NCI-H1930 (cell line): Measurements from ENCODE around the gene HAPLN3.

ENCODE experiments used
- DNase-seq, 2 experiments: peaks; one replicate each; lab custom pipeline; 2025; lab: John Stamatoyannopoulos, UW

The HAPLN3 gene

DNA sequence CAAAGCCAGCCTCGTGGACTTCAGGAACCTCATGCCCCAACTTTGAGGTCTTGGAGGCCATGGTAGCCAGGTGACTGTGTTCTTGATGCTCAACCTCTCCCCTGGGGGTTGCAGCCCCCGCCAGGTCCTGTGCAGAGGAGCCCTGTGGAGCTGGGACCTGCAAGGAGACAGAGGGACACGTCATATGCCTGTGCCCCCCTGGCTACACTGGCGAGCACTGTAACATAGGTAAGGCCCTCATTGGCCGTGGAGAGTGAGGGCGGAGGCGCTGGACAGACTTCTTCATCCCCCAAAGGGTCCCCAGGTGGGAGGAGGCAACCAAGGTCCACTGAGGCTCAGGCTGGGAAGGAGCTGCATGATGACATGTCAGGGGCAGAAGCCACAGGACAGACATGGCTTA, 35.1 kb downstream of the HAPLN3 start:
- DNase-seq: no peak

DNA sequence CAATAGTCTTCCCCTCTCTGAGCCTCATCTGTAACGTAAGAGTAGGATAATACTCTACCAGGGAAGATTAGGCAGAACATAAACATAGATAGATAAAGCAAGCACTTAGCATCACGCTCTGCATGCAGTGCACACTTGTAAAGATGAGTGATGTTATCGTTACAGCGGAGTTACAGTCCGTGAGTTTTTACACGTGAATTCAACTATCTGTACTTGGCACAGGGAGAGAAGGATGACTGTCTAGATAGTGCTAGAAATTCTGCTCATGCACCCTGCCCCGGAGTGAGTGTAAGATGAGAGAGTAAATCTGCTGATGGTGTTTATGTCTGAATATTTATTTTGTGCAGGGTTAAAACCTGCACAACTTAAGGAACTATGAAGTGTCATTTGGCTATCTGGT, 35.8 kb downstream of the HAPLN3 start:
- no peak for DNase-seq

DNA sequence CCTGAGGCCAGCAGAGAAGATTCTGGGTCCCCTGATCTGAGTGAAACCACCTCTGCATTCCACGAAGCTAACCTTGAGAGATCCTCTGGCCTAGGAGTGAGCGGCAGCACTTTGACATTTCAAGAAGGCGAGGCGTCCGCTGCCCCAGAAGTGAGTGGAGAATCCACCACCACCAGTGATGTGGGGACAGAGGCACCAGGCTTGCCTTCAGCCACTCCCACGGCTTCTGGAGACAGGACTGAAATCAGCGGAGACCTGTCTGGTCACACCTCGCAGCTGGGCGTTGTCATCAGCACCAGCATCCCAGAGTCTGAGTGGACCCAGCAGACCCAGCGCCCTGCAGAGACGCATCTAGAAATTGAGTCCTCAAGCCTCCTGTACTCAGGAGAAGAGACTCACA, 36.4 kb downstream of the HAPLN3 start:
- DNase-seq: no peak

DNA sequence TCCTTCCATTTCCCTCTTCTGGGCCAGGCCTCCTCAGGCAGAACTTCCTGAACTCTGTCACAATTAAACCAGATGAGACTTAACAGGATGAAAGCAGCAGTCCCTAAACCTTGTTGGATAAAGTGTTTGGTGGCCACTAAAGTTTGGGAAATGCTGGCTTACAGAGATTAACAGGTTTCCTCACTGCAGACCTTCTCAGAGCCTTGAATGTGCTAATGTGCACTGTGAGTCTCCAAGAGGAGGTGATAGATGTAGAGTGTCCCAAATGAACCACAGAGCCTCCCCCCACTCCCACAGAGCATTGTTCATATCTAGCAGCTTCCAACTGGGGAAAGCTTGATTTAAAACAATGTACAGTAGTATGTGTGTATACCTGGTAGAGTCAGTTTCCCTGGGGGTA, 42.9 kb downstream of the HAPLN3 start:
- no peak for DNase-seq

DNA sequence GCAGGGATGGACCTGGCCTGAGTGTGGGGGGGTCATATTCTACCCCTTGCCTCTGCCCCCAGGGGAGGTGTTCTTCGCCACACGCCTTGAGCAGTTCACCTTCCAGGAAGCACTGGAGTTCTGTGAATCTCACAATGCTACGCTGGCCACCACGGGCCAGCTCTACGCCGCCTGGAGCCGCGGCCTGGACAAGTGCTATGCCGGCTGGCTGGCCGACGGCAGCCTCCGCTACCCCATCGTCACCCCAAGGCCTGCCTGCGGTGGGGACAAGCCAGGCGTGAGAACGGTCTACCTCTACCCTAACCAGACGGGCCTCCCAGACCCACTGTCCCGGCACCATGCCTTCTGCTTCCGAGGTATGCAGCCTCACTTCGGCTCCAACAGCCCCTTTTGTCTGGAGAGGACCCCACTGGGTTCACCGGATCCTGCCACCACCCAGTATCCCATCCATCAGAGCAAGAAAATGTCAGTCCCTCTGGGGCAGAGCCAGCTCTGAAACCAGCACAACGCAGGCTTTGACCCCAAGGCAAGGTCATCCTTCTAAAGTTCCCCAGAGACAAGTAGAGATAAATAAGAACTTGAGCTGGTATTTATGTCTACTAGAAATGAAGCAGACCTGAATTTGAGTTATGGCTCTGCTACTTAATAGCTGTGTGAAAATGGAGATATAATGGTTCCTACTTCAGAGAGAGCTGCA, 45.8 kb downstream of the HAPLN3 start:
- DNase-seq: no peak

DNA sequence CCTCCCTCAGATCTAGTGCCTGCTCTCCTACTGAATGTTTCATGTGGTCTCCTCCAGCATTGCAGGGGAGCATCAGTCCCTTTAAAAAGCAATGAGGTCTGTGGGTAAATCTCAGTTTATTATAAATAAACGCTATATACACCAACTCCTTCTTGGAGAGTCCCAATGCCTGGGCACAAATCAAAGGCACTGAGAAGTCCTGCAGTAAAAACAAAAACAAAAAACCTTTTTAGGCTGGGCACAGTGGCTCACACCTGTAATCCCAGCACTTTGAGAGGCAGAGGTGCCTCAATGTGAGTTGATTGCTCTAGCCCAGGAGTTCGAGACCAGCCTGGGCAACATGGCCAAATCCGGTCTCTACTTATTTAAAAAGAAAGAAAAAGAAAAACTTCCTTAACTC, 47.1 kb downstream of the HAPLN3 start:
- no peak for DNase-seq

DNA sequence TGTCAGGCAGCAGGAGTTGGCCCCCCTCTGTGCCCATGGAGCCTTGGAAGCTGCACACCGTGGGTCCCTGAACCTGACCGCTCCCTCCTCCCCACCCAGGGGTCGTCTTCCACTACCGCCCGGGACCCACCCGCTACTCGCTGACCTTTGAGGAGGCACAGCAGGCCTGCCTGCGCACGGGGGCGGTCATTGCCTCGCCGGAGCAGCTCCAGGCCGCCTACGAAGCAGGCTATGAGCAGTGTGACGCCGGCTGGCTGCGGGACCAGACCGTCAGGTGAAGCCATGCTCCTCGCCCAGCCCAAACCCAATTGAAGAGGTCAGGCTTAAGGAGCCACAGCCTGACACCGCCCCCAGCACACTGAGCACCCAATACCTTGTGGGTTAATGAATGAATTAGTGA, 48.2 kb downstream of the HAPLN3 start:
- DNase-seq: no peak

DNA sequence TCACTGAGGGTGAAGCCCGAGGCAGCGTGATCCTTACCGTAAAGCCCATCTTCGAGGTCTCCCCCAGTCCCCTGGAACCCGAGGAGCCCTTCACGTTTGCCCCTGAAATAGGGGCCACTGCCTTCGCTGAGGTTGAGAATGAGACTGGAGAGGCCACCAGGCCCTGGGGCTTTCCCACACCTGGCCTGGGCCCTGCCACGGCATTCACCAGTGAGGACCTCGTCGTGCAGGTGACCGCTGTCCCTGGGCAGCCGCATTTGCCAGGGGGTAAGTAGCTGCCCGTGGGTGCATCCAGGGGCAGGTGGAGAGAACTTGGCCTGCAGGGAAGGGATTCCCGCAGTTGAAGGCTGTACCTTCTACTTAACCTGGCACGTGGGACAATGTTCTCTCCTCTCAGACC, 49.7 kb downstream of the HAPLN3 start:
- no peak for DNase-seq

DNA sequence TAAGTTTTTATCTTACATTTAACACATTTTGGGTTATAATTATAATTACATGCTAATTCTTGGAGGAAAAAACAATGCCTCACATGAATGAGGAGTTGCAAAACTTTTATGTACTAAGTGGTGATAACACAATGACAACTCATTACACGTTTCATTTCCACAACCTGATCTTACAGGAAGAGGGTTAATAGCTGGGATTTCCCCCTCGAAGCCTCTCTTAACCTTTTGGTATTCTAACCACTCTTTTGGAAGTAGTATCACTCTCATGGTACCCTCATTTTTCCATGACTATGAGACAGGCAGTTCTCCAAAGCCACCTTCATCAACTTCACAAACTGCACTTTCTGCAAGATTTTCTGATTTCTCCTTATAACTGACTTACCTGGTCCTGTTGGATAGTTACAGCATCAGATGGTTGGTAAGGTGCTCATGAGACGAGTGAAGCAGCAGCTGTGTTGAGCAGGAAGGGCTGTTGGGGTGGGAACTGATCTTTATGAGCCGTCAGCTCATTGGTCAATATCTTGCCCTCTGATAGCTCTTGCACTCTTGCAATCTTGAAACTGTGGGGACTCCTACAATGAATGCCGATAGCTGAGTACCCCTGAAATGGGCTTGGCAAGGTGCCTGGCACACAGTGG, 50.5 kb downstream of the HAPLN3 start:
- DNase-seq: no peak

DNA sequence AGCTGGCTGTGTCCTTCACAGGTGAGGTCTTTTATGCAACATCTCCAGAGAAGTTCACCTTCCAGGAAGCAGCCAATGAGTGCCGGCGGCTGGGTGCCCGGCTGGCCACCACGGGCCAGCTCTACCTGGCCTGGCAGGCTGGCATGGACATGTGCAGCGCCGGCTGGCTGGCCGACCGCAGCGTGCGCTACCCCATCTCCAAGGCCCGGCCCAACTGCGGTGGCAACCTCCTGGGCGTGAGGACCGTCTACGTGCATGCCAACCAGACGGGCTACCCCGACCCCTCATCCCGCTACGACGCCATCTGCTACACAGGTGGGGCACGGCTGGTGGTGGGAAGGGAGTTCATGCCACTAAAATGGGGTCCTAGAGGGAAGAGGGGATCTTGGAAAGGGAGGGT, 52.0 kb downstream of the HAPLN3 start:
- DNase-seq: no peak

DNA sequence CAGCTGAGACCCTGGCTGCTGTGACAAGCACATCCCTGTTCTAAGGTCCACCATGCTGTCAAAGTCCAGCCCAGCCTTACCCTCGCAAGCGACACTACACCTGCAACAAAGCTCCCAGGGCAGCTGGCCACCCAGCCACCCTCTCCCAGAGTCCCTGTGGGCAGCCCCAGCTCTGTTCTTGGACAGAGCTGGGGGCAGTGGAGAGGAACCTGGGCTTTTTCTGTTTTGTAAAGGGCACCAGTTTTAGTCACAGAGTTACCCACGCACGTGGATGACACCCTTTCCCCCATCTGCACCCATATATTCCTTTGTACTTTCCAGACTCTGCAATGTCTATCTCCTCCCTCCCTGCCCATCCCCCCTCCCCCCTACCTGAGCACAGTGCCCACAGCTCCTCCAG, 53.2 kb downstream of the HAPLN3 start:
- no peak for DNase-seq

DNA sequence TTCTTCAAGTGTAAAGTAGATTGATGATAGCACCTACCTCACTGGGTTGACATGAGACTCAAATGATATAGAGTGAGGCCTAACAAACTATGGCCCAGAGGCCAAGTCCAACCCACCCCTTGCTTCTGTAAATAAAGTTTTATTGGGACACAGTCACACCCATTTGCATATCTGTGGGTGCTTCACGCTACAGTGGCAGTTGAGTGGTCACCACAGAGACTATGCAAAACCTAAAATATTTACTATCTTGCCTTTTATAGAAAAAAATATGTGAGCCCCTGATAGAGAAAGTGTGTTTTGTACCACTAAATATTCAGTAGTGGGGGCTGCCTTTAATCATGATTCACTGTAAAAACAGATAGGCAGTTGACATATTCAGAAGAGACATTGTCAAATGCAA, 54.1 kb downstream of the HAPLN3 start:
- no peak for DNase-seq

DNA sequence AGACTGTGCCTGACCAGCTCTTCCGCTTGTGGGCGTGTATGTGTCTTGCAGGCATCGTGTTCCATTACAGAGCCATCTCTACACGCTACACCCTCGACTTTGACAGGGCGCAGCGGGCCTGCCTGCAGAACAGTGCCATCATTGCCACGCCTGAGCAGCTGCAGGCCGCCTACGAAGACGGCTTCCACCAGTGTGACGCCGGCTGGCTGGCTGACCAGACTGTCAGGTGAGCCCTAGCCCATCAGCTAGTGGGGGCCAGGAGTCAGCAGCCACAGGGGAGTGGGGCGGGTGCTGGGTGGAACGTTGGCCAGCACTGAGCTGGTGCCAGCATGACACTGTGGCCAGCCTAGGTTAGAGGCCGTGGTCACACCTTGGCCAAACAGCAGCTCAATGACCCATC, 55.4 kb downstream of the HAPLN3 start:
- no peak for DNase-seq

DNA sequence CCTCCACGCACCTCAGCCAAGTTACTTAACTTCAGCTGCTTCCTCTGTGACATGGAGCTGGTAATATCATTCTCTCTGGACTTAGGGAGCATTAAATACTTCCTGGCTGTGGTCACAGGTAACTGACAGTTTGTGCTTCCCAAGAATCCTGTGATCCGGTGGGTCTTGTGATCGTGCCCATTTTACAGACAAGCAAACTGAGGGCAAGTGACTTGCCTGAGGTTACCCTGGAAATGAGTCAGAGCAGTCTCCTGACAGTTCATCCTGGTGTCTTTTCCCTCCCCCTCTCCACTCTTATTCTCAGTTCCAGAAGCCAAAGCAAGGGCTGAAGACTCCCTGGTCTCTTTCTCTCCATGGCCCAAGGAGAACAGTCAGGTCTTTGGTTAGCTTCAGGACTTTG, 56.2 kb downstream of the HAPLN3 start:
- DNase-seq: no peak

DNA sequence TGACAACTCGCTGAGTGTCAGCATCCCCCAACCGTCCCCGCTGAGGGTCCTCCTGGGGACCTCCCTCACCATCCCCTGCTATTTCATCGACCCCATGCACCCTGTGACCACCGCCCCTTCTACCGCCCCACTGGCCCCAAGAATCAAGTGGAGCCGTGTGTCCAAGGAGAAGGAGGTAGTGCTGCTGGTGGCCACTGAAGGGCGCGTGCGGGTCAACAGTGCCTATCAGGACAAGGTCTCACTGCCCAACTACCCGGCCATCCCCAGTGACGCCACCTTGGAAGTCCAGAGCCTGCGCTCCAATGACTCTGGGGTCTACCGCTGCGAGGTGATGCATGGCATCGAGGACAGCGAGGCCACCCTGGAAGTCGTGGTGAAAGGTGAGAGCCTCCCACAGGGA, 56.7 kb downstream of the HAPLN3 start:
- no peak for DNase-seq

DNA sequence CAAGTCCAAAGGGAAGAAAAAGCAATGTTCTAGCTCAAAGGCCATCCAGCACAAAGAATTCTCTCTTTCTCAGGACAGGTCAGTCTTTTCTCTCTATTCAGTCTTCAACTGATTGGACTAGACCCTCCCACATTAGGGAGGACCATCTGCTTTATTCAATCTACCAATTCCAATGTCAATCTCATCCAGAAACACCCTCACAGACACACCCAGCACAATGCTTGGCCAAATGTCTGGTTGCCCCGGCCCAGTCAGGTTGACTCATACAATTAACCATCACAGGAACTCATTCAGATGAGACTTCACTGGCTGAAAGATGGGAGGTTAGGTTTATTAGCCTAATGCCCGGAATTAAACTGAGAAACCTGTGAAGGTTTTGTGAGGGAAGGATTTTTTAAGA, 59.7 kb downstream of the HAPLN3 start:
- DNase-seq: no peak

DNA sequence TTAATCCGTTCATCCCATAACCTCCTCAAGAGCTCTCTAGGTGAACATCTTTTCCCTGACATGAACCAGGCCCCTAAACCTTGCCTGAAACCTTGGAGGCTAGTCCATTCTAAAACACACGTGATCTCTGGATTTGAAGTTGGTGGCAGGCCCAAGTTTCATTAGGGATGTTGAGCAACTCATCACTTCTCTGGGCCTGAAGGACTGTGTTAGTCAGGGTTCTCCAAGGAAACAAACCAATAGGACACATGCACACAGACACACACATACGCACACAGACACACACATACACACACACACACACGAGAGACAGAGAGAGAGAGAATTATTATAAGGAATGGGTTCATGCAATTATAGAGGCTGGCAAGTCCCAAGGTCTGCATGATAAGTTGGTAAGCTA, 60.2 kb downstream of the HAPLN3 start:
- DNase-seq: no peak

DNA sequence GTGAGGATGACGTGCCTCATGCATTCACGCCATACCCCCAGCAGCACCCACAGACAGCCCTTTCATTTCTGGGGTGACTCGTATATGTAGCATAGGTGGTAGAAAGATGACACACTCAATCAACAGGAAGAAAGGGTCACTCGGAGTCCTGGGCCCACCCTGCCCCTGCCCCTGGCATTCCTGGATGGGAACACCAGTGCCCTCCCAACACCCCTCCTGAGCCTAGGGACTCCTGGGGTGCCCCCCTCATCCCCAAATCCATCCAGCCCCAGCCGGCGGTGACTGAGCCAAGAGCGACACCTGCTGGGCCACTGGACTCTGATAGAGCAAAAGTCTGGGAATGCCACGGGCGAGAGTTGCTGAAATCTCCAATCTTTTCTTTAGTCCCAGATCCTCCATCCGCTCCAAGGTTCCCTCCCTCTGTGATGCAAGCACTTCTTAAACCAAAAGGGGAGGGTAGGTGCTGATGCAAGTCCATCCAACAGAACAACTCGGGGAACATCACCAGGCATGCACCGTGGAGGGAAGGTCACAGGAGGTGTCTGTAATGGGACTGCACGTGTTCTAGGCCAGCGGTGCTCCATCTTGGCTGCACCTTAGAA, 61.0 kb downstream of the HAPLN3 start:
- no peak for DNase-seq

DNA sequence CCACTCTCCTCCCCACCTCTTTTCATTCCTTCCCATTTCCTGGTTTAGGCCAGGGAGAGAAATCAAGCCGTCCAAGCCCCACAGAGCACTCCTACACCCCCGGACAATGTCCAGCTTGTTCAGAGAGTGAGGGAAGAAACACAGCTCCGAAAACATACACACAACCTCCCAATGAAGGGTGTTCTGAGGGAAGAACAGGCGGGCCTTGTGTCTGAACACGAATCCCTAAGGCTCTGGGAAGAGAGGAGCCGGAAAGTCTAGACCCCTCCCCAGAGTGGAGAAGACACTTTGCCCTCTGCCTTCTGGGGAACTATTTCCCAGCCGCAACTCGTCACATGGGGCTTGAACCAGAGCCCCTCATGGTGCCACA, 61.6 kb downstream of the HAPLN3 start:
- no peak for DNase-seq

DNA sequence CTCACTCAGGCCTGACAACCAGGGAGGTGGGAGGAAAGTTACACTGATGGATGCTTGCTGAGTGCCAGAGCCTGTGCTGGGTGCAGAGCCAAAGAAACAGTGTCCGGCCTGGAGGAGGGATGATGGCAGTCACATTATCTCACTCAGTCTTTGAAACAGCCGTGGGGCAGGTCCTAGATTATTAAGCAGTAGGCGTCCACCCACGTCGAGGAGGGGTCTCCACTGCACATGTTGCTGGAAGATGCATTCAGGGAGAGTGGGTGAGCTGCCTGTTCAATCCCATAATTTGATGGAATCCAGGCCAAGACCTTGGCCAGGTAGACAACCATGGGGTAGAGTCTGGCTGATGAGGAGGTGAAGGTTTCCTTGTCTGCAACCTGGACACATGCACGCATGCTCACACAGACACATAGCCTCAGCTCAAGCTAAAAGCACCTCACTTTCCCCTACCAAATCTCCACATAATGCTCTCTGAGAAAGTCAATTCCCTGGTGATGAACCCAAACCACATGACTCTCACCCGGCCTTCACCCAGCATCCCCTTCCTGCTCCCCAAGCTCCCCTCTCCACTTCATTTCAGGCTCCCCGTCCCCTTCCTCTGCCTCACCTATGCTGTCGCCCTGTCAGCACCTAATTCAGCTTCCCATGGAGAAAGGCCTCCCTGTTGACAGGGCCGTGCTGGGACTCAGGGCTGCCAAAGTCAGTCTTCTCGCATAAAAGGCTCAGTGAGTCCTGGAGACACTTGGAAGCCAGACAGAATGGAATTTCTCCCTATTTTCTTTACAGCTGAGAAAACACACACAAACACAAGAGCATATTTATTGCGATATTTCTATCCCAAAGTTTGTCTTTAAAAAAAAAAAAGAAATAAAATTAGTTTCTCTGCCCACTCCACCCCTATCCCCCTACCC, 62.3 kb downstream of the HAPLN3 start:
- DNase-seq: no peak

DNA sequence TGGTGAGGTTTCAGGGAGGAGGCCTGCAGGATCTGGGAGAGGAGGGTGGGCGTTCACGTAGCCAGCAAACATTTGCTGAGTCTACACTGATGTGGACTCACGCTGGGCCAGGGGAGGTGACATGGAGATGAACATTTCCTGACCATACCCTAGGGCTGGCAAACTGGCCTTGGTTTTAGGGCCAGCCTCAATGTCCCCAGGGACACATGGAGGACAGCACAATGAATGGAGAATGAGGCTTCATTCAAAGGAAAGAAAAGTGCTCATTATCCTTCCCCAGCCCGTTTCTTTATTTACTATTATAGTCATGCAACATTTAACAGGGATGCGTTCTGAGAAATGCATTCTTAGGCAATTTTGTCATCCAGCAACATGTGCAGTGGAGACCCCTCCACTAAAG, 65.3 kb downstream of the HAPLN3 start:
- no peak for DNase-seq

DNA sequence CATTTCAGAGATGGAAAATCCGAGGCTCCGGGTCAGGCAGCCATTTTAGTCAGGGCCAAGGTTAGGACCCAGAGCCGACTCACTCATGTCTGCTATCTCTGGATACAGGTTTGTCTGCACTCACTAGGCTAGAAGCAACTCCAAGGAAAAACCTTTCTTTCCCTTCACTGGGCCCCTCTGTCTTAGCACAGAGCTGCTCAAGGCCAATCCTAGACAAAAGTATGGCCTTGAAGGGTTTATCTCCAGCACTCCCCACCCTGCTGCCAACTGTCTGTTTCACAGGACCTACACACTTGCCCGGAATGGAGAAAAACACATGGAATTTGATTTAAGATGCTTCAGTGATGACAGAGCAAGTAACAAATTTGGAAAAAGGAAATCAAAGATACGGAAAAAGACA, 66.6 kb downstream of the HAPLN3 start:
- DNase-seq: no peak
